GDM1 (cell line): ENCODE measurements around the gene UCN.
"Not testable (repeated sequence)": the region's sequence is repeated elsewhere in the genome, so short reads cannot be mapped to it uniquely, and the experiment has no call there.

ENCODE experiments used
- DNase-seq: peaks from one replicate; lab custom pipeline; 2025; lab: John Stamatoyannopoulos, UW

The UCN gene

DNA sequence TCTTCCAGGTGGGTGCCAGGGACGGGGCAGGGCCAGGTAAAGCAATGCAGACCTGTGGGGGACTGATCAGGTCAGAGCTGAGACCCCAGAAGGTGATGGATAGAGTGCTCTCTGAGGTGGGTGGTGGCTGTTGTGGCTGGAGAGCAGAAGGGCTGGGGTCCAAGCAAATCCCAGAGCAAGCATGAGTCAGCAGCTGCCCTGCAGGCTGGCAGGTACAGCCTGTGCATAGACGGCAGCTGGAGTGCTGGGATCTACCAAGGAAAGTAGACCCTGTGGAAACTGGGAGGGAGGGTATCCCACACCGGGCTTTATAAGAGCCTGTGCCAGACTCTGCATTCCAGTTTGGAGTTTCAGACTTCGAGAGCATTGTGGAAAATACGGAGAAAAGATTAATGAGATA, 25.4 kb downstream of the UCN start:
- no peak for DNase-seq

DNA sequence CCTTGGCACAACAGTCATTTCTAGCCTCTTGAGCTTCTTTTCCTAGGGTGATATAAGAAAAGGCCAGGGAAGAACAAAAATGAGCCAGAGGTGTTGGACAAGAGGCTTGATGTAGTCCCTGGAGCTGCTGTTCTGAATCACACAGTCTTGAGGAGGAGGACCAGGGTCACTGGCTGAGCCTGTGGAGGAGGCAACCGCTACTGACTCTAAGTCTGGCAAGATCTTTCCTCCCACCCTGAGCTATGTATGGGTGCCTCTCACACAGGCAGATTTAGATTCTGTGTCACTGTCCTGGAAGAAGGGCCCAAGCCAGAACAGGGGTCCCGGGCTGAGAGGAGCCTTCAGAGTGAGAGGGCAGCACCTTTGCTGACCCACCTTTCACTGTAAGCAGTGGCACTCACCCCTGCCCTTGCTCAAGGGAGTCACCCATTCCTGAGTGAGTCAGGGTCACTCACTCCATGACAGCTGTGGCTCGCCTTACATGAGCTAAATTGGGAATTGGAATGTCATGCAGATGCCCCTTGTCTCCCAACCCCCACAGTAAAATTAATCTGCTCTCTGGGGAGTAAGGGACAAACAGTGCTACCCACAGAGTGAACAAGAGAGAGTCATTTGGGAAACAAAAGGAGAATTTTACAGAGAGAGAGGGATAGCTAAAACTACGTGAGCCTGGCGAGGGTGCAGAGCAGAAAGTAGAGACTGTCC, 26.2 kb downstream of the UCN start, which contains the start of gene TRIM54:
Gene TRIM54, plus strand, starts transcription at position 575 of the 705 bp plus-strand sequence. CDS start 303 bp downstream, outside the sequence.
- DNase-seq, result no peak

DNA sequence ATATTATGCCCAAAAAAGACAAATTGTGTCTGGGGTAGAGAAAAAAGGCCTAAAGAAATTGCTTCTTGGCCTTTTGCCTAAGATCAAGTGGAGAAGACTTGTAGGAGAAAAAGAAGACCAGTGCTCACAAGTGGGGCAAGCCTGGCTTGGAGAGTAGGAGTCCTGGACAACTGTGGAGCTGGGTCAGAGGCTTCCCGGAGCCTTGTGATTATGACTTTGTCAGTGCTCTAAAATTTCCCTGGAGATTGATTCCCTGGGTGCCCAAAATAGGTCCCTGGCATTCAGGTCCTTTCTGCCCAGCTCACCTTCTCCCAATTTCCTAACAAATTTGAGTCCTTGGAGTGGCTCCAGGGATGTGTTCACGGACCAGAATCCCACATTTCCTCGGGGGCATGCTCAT, 26.8 kb downstream of the UCN start:
- no peak for DNase-seq

DNA sequence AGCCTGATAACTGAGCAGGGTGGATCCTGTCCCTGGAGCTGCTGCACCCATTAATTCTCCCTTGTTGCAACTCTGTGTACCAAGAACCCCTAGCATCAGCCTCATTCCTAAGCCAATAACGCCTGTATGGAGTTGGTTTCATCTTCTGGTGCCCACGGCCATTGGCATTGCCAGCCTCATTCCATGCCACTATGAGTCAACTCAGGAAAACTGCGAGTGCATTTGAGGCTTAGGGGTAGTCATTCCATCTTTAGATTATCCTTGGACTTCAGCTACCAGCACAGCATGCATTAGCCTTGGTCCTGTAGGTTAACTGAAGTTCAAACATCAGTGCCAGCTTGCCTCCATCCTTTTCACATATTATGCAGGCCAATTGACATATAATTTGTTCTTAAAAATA, 27.4 kb downstream of the UCN start:
- no peak for DNase-seq

DNA sequence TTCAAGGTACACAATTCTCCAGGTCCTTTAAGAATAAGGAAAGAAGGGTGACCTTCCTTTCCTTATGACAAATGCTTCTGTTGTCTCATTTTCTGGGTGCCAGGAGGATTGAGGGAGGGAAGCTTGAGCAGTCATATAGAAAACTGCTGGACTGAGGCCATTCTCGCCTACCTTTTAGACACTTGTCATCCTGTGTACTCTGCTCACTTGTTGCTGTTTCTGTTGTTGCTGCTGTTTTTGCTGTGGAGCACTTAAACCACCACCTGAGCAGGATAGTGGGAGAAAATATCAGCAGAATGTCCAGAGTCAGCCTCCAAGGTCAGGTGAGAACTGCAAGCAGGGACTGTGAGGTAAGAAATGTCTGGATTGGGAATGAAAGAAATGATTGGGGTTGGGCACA, 30.2 kb downstream of the UCN start:
- no peak for DNase-seq

GRCh38 chr2:27275211-27276150, 32.8 kb downstream of the UCN start, which contains the start of gene DNAJC5G:
Gene DNAJC5G, plus strand, starts transcription at chr2:27275433. Its CDS starts 1,296 bp downstream, at chr2:27276729.
- no peak for DNase-seq

GRCh38 chr2:27272537-27273522, 35.4 kb downstream of the UCN start:
- DNase-seq, result not testable (repeated sequence)

GRCh38 chr2:27271631-27272340, 36.5 kb downstream of the UCN start:
- DNase-seq, result no peak

- DNase-seq, result no peak
These were observed 37.6 kb downstream of the UCN start for GRCh38 chr2:27270670-27271069.

DNA sequence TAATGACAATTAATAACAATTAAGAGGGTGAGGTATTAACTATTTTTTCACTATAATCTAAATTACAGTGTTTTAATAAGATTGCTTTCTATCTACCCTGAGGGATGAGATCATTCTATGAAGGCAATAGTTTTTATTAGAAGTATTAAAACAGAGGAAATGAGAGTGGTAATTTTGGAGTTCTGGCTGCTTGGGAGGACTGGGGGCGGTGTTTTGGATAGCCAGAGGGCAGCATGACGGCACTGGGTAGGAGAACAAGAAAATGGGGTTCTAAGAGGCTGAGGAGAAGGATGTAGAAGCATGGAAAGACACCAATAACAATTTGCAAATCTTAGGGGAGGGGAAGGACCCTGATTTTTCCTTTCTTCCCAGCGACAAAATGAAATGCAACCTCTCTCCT, 38.1 kb downstream of the UCN start:
- DNase-seq, result no peak

GRCh38 chr2:27268296-27268695, 39.9 kb downstream of the UCN start:
- DNase-seq, result not testable (repeated sequence)

DNA sequence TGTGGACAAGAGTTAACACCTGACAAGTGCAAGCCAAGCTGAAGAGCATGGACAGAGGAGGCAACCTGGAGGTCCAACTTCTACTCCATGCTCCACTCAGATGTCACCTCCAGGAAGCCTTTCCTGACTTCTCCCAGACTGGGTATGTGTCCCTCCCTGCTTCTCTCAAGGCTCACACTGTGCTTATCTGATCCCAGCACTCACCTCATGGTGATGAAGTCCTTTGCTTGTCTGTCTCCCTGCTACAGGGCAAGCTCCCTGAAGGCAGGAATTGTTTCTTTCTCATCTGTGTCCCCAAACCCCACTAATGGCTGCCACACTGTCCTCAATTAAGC, 42.7 kb downstream of the UCN start:
- DNase-seq, result no peak

DNA sequence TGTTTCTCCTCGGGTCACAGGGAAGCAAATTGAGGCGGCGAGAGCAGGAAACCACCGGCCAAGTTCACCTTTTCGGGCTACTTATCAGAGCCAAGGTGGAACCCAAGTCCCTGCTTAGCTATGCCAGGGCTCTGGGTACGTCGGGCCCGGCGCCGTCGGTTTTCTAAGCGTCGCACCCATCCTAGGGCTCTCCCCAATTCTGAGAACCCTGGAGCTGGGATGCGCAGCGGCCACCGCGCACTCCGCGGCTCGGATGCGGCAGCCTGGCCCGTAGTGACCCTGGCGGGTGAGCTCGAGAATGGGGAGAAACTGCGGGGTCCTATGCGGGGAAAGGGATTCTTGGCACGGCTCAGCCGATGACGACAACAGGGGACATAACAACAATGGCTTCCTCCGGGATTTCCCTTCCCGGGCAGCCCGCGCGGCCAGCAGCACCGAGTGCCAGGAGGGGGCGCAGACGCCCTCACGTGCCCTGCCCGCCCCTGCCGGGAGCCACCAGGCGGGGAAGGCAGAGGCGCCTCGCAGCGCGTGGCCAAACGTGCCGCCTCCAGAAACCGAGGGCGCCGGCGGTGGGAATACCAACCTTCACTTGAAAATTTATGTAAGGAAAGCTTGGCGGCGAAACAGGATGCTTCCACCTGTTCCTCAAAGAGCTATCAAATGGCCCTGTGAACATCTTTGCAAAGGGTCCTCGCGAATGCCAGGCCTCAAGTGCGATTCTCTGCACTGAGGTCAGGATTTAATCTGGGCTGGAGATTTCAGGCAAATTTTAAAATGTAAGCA, 43.3 kb downstream of the UCN start:
- no peak for DNase-seq

- DNase-seq, result no peak
These were observed 43.9 kb downstream of the UCN start for GRCh38 chr2:27264253-27264752.

DNA sequence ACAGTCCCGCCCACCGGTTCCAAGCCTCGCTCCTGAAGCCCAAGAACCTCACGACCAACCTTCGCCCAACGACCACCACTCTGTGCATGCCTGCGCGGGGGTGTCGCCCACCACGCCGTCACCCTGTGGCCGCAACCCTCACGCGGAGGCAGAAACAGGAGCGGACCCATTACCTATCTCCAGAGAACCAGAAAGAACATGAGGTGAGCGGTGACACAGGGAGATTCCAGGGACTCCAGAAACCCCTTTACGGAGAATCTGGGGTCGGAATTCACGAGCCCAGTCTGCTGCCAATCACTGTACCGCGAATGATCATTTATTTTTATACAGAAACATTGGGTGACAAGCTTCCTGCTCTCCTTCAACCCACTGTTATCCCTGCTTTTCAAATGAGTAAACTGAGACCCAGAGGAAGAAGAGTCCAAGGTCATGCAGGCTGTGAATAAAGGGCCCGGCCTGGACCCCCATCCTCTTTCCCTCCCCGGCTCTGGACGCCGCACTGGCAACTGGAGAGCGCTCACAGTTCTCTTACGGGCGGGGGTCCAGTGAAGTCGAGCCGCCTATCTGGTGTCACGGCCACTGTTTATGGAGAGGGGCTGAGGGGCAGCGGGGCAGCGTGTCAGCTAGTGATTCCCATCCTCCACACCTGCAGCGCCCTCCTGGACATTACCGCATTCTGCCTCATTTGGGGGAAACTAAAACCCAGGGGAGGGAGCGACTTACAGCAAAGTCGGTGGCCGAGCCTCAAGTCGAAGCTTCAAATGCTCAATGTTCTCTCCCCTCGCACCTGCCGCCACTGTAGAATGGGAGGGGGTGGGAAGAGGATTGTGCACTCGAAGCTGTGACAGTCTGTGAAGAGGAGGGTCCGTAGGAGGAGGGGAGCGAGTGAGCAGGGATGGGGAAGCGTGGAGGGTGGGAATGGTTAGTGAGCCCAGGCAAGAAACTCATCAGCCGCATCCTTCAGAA, 44.7 kb downstream of the UCN start:
- no peak for DNase-seq

DNA sequence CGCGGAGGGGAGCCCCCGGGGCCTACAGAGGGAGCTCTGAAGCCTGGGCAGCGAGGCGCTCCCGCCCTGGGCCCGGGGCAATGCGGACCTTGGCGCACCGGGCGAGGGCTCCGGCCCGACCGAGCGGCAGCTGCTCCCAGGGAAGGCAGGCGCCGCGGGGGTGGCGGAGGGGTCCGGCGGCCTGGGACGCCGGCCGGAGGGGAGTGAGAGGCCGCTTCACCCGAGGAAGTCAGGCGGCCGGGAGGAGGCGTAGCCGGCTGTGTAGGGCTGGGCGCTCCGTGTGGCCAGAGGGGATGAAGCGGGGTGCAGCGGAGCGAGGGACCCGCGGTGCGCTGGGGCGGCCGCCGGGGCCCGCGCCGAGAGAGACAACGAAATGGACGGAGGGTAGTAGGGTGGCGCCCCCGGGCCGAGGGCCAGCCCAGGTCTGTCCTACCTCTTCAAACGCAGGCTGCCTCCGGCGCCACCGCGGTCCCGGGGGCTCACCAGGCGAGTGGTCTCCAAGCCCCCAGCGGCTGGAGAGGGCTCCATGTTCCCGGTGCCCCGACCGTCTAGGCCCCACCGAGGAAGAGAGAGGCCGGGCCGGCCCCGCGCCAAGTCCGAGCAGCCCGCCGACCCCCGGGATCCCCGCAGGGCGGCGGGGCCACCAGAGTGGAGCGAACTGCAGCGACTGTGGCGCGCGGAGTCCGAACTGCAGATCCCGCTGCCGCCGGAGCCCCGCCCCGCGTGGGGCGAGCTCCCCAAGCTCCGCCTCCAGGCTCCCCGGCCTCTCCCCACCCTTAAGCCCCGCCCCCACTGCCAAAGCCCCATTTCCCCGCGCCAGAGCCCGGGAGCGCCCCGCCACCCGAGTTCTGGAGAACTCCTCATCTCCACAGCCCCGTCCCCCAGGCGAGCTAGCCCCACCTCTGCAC, 45.6 kb downstream of the UCN start, which contains the start of gene SLC30A3:
Gene SLC30A3, minus strand, starts transcription at position 669 of the 908 bp plus-strand sequence. Its CDS starts 141 bp downstream, at position 528.
- DNase-seq, result no peak

- no peak for DNase-seq
These were observed 46.3 kb downstream of the UCN start for GRCh38 chr2:27261926-27262298.
